ENCODE results near the gene TMCO4. TPM values are rescaled to one million over a fixed set of nuclear protein-coding genes. Genes with fewer than 3 reads are reported as not detected.

TMCO4 gene
- total RNA-seq, 1 donor from 2014 or later: 18.6 TPM

DNA sequence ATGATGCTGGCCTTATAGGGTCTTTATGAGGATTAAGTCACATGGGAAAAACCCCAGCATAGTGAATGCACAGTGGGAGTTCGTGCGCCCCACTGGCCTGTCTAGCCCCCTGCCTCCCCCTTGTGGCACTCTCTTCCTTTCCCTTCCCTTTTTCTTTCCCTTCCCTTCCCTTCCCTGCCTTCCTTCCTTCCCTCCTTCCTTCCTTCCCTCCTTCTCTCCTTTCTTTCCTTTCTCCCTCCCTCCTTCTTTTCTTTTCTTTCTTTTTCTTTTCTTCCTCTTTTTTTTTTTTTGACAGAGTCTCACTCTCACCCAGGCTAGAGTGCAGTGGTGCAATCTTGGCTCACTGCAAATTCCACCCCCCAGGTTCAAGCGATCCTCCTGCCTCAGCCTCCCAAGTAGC lies 96.4 kb downstream of the TMCO4 start:
- peaks cover 1% of the 10 kb centered on the region for H3K36me3 Mint-ChIP-seq (ENCODE audit: insufficient read depth)
- TF ChIP-seq, protein P1, sequence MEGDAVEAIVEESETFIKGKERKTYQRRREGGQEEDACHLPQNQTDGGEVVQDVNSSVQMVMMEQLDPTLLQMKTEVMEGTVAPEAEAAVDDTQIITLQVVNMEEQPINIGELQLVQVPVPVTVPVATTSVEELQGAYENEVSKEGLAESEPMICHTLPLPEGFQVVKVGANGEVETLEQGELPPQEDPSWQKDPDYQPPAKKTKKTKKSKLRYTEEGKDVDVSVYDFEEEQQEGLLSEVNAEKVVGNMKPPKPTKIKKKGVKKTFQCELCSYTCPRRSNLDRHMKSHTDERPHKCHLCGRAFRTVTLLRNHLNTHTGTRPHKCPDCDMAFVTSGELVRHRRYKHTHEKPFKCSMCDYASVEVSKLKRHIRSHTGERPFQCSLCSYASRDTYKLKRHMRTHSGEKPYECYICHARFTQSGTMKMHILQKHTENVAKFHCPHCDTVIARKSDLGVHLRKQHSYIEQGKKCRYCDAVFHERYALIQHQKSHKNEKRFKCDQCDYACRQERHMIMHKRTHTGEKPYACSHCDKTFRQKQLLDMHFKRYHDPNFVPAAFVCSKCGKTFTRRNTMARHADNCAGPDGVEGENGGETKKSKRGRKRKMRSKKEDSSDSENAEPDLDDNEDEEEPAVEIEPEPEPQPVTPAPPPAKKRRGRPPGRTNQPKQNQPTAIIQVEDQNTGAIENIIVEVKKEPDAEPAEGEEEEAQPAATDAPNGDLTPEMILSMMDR (IDR thresholded peaks at IDR 0.05; ENCODE audit: unreplicated experiment): no peak
- DNase-seq (ENCODE audit: low spot score, unreplicated experiment): no peak
- no peaks in the 10 kb centered on the region for H3K9me3 Mint-ChIP-seq (ENCODE audit: low read depth)
- H3K27me3 Mint-ChIP-seq: no peaks in the 10 kb centered on the region
- H3K4me1 Mint-ChIP-seq (ENCODE audit: low read depth): peaks cover 2% of the 10 kb centered on the region
- no peak overlapping the region for H3K4me3 Mint-ChIP-seq (ENCODE audit: low read depth)
- no peak overlapping the region for H3K27ac Mint-ChIP-seq

DNA sequence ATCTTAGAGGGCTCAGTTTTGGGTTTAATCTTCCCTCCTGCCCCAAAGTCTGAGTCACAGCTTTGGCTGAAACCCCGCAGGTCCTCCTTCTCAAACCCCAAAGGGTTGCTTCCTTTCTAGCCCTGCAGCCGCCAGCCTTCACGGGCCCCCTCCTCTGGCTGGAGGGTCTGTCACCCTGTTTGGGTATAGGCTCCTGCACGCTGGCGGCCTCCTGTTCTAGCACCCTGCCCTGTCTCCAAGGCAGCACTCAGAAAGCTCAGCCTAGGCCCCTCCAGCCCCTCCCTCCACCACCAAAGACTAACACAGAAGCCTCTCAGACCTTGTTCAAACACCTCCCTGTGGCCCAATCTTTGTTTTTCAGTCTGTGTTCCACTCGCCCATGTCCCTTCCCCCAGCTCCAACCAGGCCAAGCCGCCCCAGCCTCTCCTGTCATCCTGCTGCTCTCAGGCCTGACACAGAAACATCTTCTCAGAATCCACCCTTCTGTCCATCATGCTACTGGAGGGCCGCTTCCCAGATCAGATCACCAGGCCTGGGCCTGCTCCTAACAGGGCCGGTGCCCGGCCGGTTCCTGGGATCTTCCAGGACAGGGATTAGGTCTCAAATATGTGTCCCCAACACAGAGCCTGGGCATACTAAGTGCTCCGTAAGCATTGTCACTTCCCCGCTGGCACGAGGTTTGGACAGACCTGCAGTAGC lies 99.5 kb downstream of the TMCO4 start:
- Mint-ChIP-seq H3K27me3 (no peaks in the 10 kb centered on the region), H3K4me3 (ENCODE audit: low read depth) (no peak overlapping the region), H3K9me3 (ENCODE audit: low read depth) (no peaks in the 10 kb centered on the region), H3K36me3 (ENCODE audit: insufficient read depth) (peaks cover 1% of the 10 kb centered on the region), H3K27ac (no peak overlapping the region), H3K4me1 (ENCODE audit: low read depth) (peaks cover 2% of the 10 kb centered on the region)
- DNase-seq (ENCODE audit: low spot score, unreplicated experiment): no peak
- TF ChIP-seq, protein P1 (IDR thresholded peaks at IDR 0.05; ENCODE audit: unreplicated experiment): no peak

DNA sequence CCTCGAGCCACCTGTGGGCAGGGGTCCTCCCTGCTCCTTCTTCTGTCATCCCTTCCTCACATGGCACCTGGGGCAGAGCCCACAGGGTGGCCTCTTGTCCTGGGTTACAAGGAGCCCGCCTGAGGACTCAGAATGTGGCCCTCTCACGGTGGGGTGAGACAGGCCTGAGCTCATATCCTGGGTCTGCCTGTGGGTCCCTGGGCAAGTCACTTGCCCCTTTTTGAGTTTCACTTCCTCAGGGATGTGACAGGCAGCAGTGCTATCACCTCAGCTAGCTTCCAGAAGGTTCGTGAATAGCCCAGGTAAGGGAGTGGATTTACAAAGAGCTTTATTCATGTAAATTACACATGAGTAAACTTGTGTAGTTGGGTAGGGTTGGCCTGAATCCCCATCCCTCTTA lies 101.5 kb downstream of the TMCO4 start:
- TF ChIP-seq, protein P1 (IDR thresholded peaks at IDR 0.05; ENCODE audit: unreplicated experiment): no peak
- DNase-seq (ENCODE audit: low spot score, unreplicated experiment): no peak
- Mint-ChIP-seq H3K4me1 (ENCODE audit: low read depth) (peaks cover 2% of the 10 kb centered on the region), H3K9me3 (ENCODE audit: low read depth) (no peaks in the 10 kb centered on the region), H3K27ac (no peak overlapping the region), H3K27me3 (no peaks in the 10 kb centered on the region), H3K36me3 (ENCODE audit: insufficient read depth) (peaks cover 1% of the 10 kb centered on the region), H3K4me3 (ENCODE audit: low read depth) (no peak overlapping the region)

- peaks cover 2% of the 10 kb centered on the region for H3K4me1 Mint-ChIP-seq (ENCODE audit: low read depth)
- DNase-seq (ENCODE audit: low spot score, unreplicated experiment): no peak
- H3K36me3 Mint-ChIP-seq (ENCODE audit: insufficient read depth): peaks cover 1% of the 10 kb centered on the region
- TF ChIP-seq, protein P1 (IDR thresholded peaks at IDR 0.05; ENCODE audit: unreplicated experiment): no peak
- H3K27me3 Mint-ChIP-seq: no peaks in the 10 kb centered on the region
- H3K27ac Mint-ChIP-seq: no peak overlapping the region
- H3K9me3 Mint-ChIP-seq (ENCODE audit: low read depth): no peaks in the 10 kb centered on the region
- no peak overlapping the region for H3K4me3 Mint-ChIP-seq (ENCODE audit: low read depth)
Observed at GRCh38 chr1:19696820-19697219, 102.9 kb downstream of the TMCO4 start.

DNA sequence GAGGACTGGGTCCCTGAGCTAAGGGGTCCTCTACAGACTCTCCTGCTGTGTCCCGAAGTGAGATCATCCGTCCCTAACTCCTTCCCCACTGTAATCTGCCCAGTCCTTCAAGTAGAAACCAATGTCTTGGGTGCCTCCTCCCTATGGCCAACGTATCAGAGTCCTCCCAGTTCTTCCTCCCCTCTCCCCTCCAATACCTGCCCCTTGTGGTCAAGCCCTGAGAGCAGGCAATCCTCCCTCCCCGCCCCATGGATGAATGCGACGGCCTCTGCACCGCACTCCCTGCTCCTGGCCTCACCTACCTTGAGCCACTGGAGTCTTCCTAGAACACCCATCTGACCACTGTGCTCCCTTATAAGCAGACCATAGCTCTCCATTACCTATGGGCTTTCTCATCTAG lies 103.9 kb downstream of the TMCO4 start:
- peaks cover 2% of the 10 kb centered on the region for H3K36me3 Mint-ChIP-seq (ENCODE audit: insufficient read depth)
- no peaks in the 10 kb centered on the region for H3K27me3 Mint-ChIP-seq
- no peak overlapping the region for H3K27ac Mint-ChIP-seq
- H3K4me3 Mint-ChIP-seq (ENCODE audit: low read depth): no peak overlapping the region
- DNase-seq (ENCODE audit: low spot score, unreplicated experiment): no peak
- peaks cover 2% of the 10 kb centered on the region for H3K4me1 Mint-ChIP-seq (ENCODE audit: low read depth)
- TF ChIP-seq, protein P1 (IDR thresholded peaks at IDR 0.05; ENCODE audit: unreplicated experiment): no peak
- H3K9me3 Mint-ChIP-seq (ENCODE audit: low read depth): no peaks in the 10 kb centered on the region
